GM21390 (cell line): ENCODE data around the gene ASB6.
A peak's percentile ranks its signal among the peaks of the same experiment; 100 is the strongest.
"Not testable (repeated sequence)": the region's sequence is repeated elsewhere in the genome, so short reads cannot be mapped to it uniquely, and the experiment has no call there.

Experiments
- ATAC-seq: cut with Tn5 transposase; IDR thresholded peaks from one replicate; pipeline ENCODE4 v1.9.1; 2021; ENCODE audit not compliant: unreplicated experiment

The ASB6 gene

GRCh38 chr9:129644365-129644764, 2.4 kb upstream of the ASB6 start:
- no peak for ATAC-seq

GRCh38 chr9:129643706-129644105, 1.8 kb upstream of the ASB6 start:
- no peak for ATAC-seq

- ATAC-seq, result peak; percentile 5
Measured at GRCh38 chr9:129640871-129641749, 841 bp downstream of the ASB6 start.

GRCh38 chr9:129640086-129640870, 1.7 kb downstream of the ASB6 start:
- ATAC-seq, result no peak

- no peak for ATAC-seq
Measured at GRCh38 chr9:129639756-129640085, 2.2 kb downstream of the ASB6 start.

- no peak for ATAC-seq
Measured at GRCh38 chr9:129639034-129639630, 2.8 kb downstream of the ASB6 start.

- ATAC-seq, result no peak
Measured at GRCh38 chr9:129637673-129638439, 4.1 kb downstream of the ASB6 start.

- no peak for ATAC-seq
Measured at GRCh38 chr9:129637102-129637501, 4.8 kb downstream of the ASB6 start.

- ATAC-seq, result not testable (repeated sequence)
Measured at GRCh38 chr9:129636343-129636742, 5.6 kb downstream of the ASB6 start.

GRCh38 chr9:129635099-129636065, 6.6 kb downstream of the ASB6 start:
- no peak for ATAC-seq

GRCh38 chr9:129633848-129634247, 8.1 kb downstream of the ASB6 start:
- ATAC-seq, result no peak

GRCh38 chr9:129633207-129633606, 8.7 kb downstream of the ASB6 start:
- ATAC-seq, result no peak

GRCh38 chr9:129632460-129632859, 9.5 kb downstream of the ASB6 start:
- no peak for ATAC-seq

- ATAC-seq, result no peak
Measured at GRCh38 chr9:129631674-129632129, 10.2 kb downstream of the ASB6 start.

GRCh38 chr9:129630967-129631673, 10.8 kb downstream of the ASB6 start:
- ATAC-seq, result no peak

- no peak for ATAC-seq
Measured at GRCh38 chr9:129629251-129629820, 12.6 kb downstream of the ASB6 start.

- no peak for ATAC-seq
Measured at GRCh38 chr9:129628709-129629108, 13.2 kb downstream of the ASB6 start.

- no peak for ATAC-seq
Measured at GRCh38 chr9:129627556-129628440, 14.2 kb downstream of the ASB6 start.
